GM19467 (cell line): Measurements from ENCODE around the gene TSKU.

Experiments
- ATAC-seq: cut with Tn5 transposase; IDR thresholded peaks from one replicate; pipeline ENCODE4 v1.9.1; 2021; ENCODE audit warnings: mild to moderate bottlenecking, moderate library complexity; ENCODE audit not compliant: unreplicated experiment

The TSKU gene

GRCh38 chr11:76750746-76751145 is 32.4 kb upstream of the TSKU start:
- ATAC-seq: no peak

- no peak for ATAC-seq
Observed at GRCh38 chr11:76752321-76753143, 30.6 kb upstream of the TSKU start.

GRCh38 chr11:76753449-76753848 is 29.7 kb upstream of the TSKU start:
- ATAC-seq: no peak

GRCh38 chr11:76753950-76754349 is 29.2 kb upstream of the TSKU start:
- no peak for ATAC-seq

GRCh38 chr11:76756341-76756741 is 26.8 kb upstream of the TSKU start:
- ATAC-seq: no peak

- no peak for ATAC-seq
Observed at GRCh38 chr11:76758311-76758710, 24.8 kb upstream of the TSKU start.

- ATAC-seq: no peak
Observed at GRCh38 chr11:76759092-76759491, 24.1 kb upstream of the TSKU start.

- no peak for ATAC-seq
Observed at GRCh38 chr11:76759517-76759916, 23.6 kb upstream of the TSKU start.

GRCh38 chr11:76760236-76760635 is 22.9 kb upstream of the TSKU start:
- ATAC-seq: no peak

GRCh38 chr11:76761718-76762355 is 21.3 kb upstream of the TSKU start:
- ATAC-seq: no peak

GRCh38 chr11:76762356-76762752 is 20.8 kb upstream of the TSKU start:
- ATAC-seq: no peak

GRCh38 chr11:76762867-76763572 is 20.1 kb upstream of the TSKU start:
- no peak for ATAC-seq

- no peak for ATAC-seq
Observed at GRCh38 chr11:76763573-76764346, 19.4 kb upstream of the TSKU start.

GRCh38 chr11:76764941-76765665 is 18.1 kb upstream of the TSKU start:
- no peak for ATAC-seq

- no peak for ATAC-seq
Observed at GRCh38 chr11:76765863-76766350, 17.2 kb upstream of the TSKU start.

GRCh38 chr11:76766521-76766920 is 16.6 kb upstream of the TSKU start:
- no peak for ATAC-seq

GRCh38 chr11:76767659-76768058 is 15.5 kb upstream of the TSKU start:
- no peak for ATAC-seq

GRCh38 chr11:76768088-76768908 is 14.9 kb upstream of the TSKU start:
- no peak for ATAC-seq

GRCh38 chr11:76768909-76769560 is 14.1 kb upstream of the TSKU start:
- no peak for ATAC-seq
